Stimulated activated CD4-positive, alpha-beta T cell treated with anti-CD3 and anti-CD28 coated beads, Interleukin-15, amount 100 ng/mL, for 24 hours (primary cell): ENCODE results near the gene SEMA6B.
A peak's percentile ranks its signal among the peaks of the same experiment; 100 is the strongest.
"Not testable (repeated sequence)": the region's sequence is repeated elsewhere in the genome, so short reads cannot be mapped to it uniquely, and the experiment has no call there.

Experiments used
- DNase-seq: peaks from one replicate; pipeline ENCODE4 v3.0.0-alpha.2; 2020

The SEMA6B gene

DNA sequence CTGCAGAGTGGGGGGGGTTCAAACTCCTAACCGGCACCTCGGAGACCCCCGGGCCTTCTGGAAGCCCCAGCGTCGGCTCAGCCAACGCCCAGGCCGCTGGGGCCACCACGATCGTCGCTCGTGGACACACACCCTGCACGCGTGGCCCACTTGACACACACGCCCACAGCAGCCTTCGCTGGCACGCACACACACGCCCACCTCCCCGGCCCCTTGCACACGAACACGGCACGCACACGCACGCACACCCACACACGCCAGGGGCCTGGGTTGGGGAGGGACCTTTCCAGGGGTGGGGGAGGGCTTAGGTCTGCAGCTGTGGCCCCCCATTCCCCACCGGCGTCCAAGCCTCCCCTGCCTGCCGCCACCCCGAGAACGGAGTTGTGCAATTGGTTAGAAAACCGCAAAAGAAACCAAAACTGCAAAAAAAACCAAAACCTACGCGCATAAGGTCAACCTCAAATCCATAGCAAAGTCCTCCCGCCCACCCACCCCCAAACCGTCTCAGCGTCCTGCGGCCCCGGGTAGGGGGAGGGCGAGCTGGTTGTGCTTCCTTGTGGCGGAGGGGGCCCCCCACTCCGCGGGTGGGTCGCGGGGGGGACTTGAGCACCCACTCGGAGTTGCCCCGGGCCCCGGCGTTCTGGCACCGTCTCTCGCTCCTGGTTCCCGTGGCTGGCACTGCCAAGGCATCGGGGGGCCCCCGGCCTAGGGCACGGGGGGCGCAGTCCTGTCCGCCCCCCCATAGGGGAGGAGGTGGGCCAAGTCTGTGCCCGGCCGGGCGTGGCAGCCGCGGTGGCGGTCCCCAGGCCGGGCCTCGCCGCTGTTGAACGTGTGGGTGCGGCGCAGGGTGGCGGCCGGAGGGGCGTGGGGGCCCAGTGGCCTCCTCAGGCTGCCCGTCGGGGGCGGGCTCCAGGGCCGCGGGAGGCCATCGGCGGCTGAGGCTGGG, 16.3 kb downstream of the SEMA6B start:
- DNase-seq = no peak

DNA sequence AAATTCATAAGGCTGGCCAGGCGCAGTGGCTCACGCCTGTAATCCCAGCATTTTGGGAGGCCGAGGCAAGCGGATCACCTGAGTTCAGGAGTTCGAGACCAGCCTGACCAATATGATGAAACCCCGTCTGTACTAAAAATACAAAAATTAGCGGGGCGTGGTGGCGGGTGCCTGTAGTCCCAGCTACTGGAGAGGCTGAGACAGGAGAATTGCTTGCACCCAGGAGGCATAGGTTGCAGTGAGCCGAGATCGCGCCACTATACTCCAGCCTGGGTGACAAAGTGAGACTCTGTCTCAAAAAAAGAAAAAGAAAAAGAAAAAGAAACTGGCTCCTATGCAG, 17.7 kb downstream of the SEMA6B start:
- not testable (repeated sequence) for DNase-seq

DNA sequence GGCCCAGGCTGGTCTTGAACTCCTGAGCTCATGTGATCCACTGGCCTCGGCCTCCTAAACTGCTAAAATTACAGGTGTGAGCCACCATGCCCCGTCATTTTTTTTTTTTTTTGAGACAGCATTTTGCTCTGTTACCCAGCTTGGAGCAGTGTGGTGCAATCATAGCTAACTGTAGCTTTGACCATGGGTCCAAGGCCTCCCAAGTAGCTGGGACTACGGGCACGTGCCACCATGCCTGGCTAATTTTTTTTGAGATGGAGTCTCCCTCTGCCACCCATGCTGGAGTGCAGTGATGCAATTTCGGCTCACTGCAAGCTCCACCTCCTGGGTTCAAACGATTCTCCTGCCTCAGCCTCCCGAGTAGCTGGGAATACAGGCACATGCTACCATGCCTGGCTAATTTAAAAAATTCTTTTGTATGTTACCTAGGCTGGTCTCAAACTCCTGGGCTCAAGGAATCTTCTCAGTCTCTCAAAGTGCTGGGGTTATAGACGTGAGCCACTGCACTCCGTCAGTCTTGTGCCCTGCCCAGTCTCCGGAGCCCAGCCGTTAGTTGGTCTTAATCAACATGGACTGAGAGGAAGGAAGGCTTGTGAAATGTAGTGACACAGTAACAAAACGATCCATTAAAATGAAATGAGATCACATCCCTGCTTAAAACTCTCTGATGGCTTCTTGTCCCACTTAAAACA, 18.2 kb downstream of the SEMA6B start:
- no peak for DNase-seq

DNA sequence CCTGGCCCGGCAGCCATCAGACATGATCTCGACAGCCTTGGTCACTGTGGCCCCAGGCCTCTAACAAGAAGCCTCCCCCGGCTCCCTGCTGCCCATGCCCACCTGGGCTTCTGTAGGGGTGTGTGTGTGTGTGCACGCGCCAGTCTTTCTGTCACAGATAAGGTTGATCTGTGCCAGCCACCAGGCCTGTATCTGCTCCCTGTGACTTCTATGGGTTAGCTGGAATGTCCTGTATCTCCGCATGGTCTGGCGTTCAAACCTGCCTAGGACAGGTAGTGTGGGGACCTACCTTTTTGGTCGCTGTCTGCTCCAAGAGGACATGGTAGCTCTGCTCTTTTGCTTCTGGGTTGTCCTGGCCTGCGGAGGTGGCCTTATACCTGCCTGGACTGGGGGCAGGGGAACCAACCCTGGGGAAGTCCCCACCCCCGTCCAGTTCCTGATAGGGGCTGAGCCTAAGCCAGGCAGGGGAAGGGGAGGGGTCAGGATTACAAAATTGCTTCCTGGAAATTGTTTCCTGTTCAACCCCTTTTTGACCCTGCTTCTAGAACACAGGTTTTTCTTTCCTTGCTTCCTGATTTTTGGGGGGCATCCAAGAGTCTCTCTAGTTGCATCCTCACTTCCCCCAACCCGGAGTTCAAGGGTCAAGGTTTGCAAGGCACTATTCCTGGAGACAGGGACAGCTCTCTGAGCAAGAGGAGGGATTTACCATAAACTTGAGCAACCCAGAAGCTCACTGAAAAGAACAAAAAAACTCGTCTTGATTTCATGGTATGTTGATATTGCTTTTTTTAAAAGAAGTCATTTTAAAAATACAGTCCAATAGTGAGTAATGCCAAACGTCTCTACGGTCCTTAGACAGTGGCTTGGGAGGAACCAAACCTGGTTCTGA, 19.5 kb downstream of the SEMA6B start, which contains the start of gene LRG1:
Gene LRG1 (minus strand): TSS at position 344 of the 889 bp plus-strand sequence. CDS start 23 bp downstream, at position 321.
- DNase-seq = peak; percentile 35

DNA sequence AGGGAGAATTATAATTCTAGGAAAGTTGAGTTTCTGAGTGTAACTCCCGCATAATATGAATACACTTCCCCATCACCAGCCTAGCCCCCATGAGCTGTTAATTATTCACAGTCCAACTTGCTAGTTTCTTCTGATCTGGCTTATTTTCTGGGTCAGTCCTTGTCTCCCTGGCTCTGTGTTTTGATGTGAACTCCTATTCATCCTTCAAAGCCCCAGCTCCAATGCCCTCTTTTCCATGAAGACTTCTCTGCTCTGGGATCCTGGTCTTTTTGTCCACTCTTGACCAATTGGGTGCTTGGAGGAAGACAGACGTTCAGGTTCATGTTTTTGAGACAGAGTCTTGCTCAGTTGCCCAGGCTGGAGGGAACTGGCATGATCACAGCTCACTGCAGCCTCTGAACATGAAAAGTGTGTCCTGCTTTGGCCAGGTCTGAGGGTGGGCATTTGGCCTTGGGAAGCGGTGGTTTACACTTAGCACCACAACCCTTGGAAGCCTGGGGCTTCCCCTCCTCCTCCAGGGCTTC, 20.3 kb downstream of the SEMA6B start:
- no peak for DNase-seq

DNA sequence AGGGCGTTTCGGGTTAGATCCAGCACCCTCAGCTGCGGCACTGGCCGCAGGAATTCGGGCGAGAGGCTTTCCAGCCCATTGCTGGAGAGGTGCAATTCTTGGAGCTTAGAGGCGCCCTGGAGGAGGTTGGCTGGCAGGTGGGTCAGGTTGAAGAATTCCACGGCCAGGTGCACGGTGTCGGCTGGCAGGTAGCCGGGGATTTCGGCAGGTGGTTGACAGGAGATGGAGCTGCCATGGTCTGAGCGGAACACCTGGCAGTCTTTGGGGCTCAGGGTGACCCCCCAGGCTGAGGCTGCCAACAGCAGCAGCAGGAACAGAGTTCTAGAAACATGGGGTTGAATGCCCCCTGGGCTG, 20.9 kb downstream of the SEMA6B start:
- DNase-seq = no peak

DNA sequence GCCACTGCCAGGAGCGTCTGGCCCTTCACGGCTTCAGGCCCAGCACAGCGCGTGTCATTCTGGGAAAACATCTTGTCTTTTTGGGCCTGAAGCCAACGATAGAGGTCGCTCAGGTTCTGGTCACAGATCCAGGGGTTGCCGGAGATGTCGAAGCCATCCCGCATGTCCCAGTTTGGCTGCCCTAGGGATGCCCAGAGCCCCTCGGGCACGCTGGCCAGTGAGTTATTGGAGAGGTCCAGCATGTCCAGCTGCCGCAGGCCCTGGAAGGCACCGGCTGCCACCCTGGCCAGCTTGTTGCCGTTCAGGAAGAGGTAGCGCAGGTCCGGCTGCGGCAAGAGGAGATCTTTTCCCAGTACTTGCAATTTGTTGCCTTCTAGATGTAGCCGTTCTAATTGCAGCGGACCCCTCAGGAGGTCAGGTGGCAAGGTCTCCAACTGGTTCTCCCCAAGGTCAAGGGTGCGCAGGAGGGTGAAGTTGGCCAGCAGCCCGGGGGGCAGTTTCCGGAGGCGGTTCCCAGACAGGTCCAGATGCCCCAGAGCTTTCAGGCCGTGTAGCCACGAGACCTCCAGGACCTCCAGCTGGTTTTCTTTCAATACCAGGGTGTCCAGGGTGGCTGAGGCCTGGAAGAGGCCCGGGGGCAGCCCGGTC, 21.4 kb downstream of the SEMA6B start:
- DNase-seq = no peak

DNA sequence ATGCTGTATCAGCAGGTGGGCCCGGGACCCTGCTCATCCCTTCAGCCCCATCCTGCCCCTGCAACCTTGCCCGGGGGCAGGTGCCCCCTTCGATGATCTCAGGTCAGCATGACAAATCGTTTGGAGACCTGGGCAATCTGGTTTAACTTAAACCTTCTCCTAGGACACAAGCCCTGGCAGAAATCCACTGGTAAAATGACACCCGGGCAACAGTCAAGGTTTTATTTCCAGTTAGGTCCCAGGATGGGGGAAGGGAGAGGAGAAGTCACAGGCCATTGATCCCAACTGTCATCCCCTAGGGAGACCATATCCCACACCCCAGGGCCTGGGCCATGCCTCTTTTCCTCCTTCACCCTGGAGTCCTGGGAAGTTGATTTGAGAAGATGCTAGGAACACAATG, 22.7 kb downstream of the SEMA6B start:
- no peak for DNase-seq

DNA sequence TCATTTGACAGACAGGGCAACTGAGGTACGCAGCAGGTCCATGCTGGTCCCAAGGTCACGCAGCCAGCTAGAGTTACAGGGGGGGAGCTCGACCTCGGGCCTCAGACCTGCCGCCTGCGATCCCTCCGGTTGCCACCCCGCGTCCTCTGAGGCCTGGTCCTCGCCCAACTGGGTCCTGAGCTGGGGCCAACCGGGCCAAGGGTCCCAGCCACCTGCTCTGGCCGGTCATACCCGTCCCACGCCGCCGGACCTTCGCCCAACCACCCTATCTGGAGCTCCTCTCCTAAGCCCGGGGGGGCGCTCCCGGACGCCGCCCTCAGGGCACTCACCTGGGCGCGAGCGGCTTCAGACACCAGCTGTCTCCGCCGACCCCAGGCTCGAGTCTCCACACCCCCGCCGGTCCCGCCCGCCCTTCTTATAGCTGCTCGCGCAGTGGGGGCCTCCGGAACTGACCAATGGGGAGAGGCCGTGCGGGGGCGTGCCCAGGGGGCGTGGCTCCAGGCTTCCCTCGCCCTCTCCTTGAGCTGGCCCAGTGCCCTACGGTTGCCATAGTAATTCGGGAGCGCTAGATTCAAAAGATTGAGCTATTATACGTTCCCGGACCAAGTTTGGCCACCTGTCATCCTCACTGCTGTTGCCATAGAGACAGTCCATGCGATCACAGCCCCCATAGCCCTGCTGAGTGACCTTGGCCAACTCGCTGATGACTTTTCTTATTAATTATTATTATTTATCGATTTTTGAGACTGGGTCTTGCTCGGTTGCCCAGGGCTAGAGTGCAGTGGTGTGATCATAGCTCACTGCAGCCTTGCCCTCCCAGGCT, 24.4 kb downstream of the SEMA6B start, which contains the start of gene PLIN5:
Gene PLIN5 (minus strand): TSS at position 389 of the 823 bp plus-strand sequence. CDS start 1,150 bp downstream, outside the sequence.
- DNase-seq = peak; percentile 65

DNA sequence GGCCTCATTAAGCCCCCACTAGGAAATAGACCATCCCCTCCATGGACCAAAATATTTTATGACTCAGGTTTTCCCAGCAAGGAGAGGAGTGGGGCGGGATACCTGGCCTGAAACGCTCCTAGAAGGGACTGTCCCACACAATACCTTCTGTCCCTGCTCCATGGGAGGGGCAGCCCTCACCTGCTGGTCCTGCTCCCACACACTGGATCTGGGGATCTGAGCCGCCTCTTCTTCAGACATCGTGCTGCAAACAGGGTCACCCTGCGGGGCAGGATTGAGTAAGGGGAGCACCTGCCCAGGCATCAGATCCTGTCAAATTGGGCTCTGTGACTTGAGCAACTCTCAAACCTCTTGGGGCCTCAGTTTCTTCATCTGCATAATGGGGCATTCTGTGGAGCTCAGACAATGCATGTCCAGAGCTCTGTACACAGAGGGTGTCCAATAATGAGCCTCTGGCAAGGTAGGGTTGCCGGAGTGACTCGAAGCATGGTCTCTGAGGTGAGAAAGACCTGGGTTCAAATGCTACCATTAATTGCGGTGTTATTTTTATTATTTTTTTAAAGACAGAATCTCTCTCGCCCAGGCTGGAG, 25.6 kb downstream of the SEMA6B start:
- no peak for DNase-seq

DNA sequence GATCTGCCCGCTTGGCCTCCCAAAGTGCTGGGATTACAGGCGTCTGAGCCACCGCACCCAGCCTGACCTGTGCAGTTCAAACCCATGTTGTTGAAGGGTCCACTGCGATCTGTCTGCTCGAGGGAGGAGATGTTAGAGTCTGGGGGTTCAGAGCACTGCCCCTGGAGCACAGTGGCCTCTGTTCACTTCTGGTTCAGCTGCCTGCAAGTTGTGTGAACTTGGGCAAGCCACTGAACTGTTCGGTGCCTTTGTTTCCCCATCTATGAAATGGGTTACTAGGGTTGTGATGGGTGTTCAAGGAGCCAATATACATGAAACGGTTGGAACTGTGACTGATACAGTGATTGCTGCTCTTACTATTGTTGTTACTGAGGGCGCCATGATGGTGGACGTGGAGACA, 26.1 kb downstream of the SEMA6B start:
- no peak for DNase-seq

DNA sequence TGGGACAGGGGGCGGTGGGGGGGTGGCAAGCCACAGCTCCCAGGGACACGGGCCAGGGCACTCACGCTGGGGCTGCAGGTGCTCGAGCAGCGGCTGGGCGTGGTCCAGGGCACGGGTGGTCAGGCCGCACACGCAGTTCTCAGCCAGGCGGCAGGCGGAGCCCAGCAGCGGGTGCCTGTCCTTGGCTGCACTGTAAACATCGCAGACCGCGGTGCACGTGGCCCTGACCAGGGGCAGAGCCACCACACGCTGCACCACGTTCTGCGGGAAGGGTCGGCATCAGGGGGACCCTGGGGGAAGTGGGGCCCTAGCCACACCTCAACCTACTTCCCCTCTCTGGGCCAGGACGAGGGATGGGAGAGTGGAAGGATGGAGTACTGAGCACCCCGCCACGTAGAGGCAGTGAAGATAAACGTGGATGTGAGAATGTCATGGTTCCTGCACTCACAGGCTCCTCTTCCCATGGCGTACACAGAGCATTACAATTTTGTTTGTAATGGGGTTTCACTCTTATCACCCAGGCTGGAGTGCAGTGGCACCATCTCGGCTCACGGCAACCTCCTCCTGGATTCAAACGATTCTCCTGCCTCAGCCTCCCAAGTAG, 27.8 kb downstream of the SEMA6B start:
- DNase-seq = no peak

DNA sequence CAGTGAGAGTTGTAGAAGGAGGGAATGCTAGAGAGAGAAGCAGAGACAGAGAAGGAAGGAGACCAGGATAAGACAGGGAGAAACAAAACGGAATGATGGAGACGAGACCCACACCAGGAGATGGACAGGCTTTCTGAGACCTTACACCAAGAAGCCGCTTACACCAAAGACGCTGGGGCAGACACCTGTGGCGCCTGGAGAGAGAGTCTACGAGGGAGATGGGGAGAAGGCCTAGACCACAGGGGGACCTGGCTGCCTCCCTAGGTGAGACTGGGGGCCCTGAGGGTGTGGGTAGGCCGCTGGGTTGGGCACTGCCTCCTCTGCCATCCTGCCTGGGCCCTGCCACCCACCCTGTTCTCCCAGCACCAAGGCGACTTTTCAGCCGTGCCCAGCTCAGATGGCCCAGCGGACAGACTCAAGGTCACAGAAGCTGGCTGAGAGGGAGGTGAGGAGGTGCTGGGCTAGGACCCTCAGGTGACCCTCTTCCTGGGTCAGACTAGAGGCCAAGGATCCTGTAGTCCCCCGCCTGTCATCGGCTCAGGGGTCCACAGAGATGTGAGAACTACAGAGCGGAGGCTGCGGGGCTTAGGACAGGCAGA, 29.5 kb downstream of the SEMA6B start:
- no peak for DNase-seq

DNA sequence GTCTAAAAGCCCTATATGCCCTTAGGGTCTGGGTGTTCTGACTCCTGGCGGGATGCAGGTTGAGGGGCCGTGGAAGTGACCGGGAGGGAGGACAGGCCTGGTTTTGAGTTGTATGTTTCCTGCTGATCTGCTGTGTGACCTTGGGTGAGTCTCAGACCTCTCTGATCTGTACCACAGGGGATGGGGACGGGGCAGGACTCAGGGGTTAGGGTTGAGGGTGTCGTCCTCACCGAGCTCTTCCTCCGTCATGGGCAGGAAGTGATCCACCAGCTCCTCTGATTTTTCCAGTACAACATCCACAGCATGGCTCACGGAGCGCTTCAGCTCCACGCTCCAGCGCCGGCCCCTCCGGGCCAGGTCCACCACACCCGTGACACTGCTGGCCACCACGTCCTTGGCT, 30.6 kb downstream of the SEMA6B start:
- DNase-seq = no peak

DNA sequence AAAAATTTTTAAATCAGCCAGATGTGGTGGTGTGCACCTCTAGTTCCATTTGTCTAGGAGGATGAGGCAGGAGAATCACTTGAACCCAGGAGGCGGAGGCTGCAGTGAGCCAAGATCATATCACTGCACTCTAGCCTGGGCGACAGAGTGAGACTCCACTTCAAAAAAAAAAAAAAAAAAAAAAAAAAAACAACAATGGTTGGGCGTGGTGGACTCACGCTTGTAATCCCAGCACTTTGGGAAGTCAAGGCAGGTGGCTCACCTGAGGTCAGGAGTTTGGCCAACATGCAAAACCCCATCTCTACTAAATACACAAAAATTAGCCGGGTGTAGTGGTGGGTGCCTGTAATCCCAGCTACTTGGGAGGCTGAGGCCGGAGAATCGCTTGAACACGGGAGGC, 32.1 kb downstream of the SEMA6B start:
- not testable (repeated sequence) for DNase-seq

DNA sequence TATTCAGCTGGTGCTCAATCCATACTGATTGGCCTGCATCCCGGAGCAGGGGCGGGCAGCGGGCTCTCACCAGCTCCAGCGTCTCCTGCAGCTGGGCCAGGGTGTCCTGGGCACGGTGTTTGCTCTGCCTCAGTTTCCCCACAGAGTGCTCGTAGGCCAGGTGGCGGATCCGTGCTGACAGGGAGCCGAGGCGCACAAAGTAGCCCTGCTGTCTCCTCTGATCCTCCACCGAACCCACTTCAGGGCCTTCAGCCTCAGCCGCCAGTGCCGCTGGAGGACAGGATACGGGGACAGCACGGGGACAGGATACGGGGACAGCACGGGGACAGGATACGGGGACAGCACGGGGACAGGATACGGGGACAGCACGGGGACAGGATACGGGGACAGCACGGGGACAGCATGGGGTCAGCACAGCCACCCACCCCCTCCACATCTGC, 33.9 kb downstream of the SEMA6B start:
- no peak for DNase-seq

DNA sequence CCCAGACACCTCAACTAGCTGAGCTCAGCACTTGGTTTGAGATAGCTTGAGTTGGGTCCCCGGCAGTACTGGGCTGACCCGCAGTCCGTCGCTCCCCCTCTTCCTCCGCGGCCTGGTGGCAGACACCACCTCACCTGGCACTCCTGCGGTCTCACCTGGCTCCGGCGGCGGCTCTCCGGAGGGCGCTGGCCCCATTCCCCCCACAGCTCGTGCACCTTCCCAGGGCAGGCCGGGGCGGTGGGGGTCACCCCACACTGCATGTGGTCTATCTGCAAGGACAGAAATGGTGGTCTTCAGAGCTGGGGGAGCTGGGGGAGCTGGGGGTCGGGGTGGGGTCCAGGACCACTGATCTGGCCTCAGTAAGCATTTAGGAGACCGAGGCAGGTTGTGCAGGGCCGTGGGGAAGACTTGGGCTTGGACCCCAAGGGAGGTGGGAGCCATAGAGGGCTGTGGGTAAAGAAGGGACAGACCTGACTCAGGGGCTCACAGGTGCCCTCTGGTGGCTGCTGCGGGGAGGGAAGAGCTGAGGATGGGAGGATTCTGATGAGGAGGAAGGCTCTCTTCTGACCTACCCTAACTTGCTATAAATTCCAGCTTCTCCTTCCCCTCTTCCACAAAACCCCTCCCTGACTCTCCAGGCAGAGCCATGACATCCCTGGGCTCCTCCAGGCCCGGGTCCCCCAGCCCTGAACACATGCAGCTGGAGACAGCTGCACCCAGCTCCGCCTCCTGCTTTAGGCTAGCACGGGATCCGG, 34.5 kb downstream of the SEMA6B start:
- DNase-seq = peak; percentile 81

DNA sequence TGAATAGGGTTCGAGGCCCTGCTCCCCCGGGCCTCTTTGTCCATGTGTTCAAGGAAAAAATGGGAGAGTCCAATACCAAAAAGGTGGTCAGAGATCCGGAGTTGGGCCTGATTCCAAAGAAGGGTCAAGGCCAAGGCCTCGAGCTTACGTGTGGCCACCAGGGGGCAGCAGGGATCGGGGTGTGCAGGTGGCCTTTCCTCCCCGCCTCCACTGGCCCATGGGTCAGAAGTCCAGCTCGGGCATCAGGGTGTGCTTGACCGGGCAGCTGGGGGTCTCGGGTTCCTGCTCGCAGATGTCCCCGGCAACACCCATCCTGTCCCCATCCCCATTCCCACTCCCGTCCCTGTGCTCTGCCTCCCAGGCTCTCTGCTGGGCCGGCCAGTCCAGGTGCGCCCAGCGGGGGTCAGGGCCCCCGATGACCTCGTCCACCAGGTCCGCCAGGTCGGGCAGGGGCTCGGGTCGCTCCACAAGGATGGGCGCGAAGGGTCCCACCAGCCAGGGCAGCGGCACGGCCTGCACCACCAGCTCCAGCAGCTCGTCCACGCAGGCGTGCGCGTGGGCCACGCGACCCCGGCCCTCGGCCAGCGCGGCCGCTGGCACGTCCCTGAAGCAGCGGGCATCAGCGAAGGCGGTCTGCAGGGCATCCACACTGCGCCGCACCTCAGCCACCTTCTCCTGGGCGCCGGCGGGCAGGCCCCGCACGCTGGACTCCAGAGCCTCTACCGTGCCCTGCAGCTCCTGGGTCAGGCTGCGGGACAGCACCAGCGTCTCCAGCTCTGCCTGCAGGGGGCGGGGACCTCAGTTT, 36.0 kb downstream of the SEMA6B start:
- peak; percentile 44 for DNase-seq
